ENCODE results near the gene CPPED1. TPM values are rescaled to one million over a fixed set of nuclear protein-coding genes. Genes with fewer than 3 reads are reported as not detected.
"Not testable (repeated sequence)": the region's sequence is repeated elsewhere in the genome, so short reads cannot be mapped to it uniquely, and the experiment has no call there.

Gene CPPED1
- total RNA-seq, 1 experiment from 2014 or later = 34.9 TPM

GRCh38 chr16:12766853-12767252, 36.8 kb downstream of the CPPED1 start:
- Histone ChIP-seq H3K9me3 (no peaks in the 10 kb centered on the region), H3K4me3 (ENCODE audit: low read depth, low read length) (no peak overlapping the region), H3K36me3 (ENCODE audit: control insufficient read depth, insufficient read depth, low read length) (no peaks in the 10 kb centered on the region; the same call in 1 of the 2 replicates), H3K27me3 (replicated peaks; ENCODE audit: control insufficient read depth, insufficient read depth, low read length) (no peaks in the 10 kb centered on the region), H3K4me1 (peaks cover 12% of the 10 kb centered on the region)
- no peak overlapping the region for H3K4me3 Mint-ChIP-seq (ENCODE audit: unreplicated experiment)
- H3K27ac Mint-ChIP-seq (ENCODE audit: unreplicated experiment) = no peak overlapping the region
- no peaks in the 10 kb centered on the region for H3K27me3 Mint-ChIP-seq (ENCODE audit: insufficient read depth, unreplicated experiment)
- no peak for DNase-seq
- TF ChIP-seq CTCF (IDR thresholded peaks at IDR 0.05; ENCODE audit: insufficient read depth in 1 of 2, low read depth in 1 of 2, low read length in 1 of 2, severe bottlenecking in 1 of 2, unreplicated experiment in 1 of 2) = no peak
- CTCF ChIA-PET = interaction anchor here (0.6 kb wide), 1 partner anchor 184 kb away, joined by 3 read pairs; no protein-coding TSS in a partner anchor
- H3K4me1 Mint-ChIP-seq (ENCODE audit: low read depth, unreplicated experiment) = no peaks in the 10 kb centered on the region
- BruUV-seq (replicated peaks) = no TSS peak
- intact Hi-C loops (cut with micrococcal nuclease; ENCODE audit: unreplicated experiment) = no loop called here
- H3K36me3 Mint-ChIP-seq (ENCODE audit: insufficient read depth, unreplicated experiment) = peaks cover 11% of the 10 kb centered on the region
- no peaks in the 10 kb centered on the region for H3K9me3 Mint-ChIP-seq (ENCODE audit: unreplicated experiment)
- POLR2A ChIA-PET = no interaction called here

- DNase-seq; intact Hi-C loops (cut with micrococcal nuclease; ENCODE audit: unreplicated experiment); H3K9me3 Mint-ChIP-seq (ENCODE audit: unreplicated experiment); BruUV-seq (replicated peaks); H3K27ac Mint-ChIP-seq (ENCODE audit: unreplicated experiment); POLR2A ChIA-PET; H3K9me3 ChIP-seq; H3K27me3 Mint-ChIP-seq (ENCODE audit: insufficient read depth, unreplicated experiment); H3K27me3 ChIP-seq (replicated peaks; ENCODE audit: control insufficient read depth, insufficient read depth, low read length); H3K36me3 ChIP-seq (ENCODE audit: control insufficient read depth, insufficient read depth, low read length); H3K4me3 ChIP-seq (ENCODE audit: low read depth, low read length); H3K4me1 Mint-ChIP-seq (ENCODE audit: low read depth, unreplicated experiment); H3K4me3 Mint-ChIP-seq (ENCODE audit: unreplicated experiment): not testable (repeated sequence)
- peaks cover 12% of the 10 kb centered on the region for H3K4me1 ChIP-seq
- CTCF ChIA-PET = interaction anchor here (0.6 kb wide), 1 partner anchor 183 kb away, joined by 3 read pairs; no protein-coding TSS in a partner anchor
- peaks cover 11% of the 10 kb centered on the region for H3K36me3 Mint-ChIP-seq (ENCODE audit: insufficient read depth, unreplicated experiment)
Observed at GRCh38 chr16:12766208-12766607, 37.5 kb downstream of the CPPED1 start.

GRCh38 chr16:12764813-12765488, 38.7 kb downstream of the CPPED1 start:
- no peak for TF ChIP-seq CTCF (IDR thresholded peaks at IDR 0.05; ENCODE audit: insufficient read depth in 1 of 2, low read depth in 1 of 2, low read length in 1 of 2, severe bottlenecking in 1 of 2, unreplicated experiment in 1 of 2)
- Histone ChIP-seq H3K9me3 (no peaks in the 10 kb centered on the region), H3K4me1 (peaks cover 12% of the 10 kb centered on the region), H3K27me3 (replicated peaks; ENCODE audit: control insufficient read depth, insufficient read depth, low read length) (no peaks in the 10 kb centered on the region), H3K4me3 (ENCODE audit: low read depth, low read length) (no peak overlapping the region), H3K36me3 (ENCODE audit: control insufficient read depth, insufficient read depth, low read length) (no peaks in the 10 kb centered on the region; the same call in 1 of the 2 replicates)
- Mint-ChIP-seq H3K4me3 (ENCODE audit: unreplicated experiment) (no peak overlapping the region), H3K27ac (ENCODE audit: unreplicated experiment) (no peak overlapping the region), H3K27me3 (ENCODE audit: insufficient read depth, unreplicated experiment) (no peaks in the 10 kb centered on the region), H3K36me3 (ENCODE audit: insufficient read depth, unreplicated experiment) (peaks cover 11% of the 10 kb centered on the region), H3K9me3 (ENCODE audit: unreplicated experiment) (no peaks in the 10 kb centered on the region), H3K4me1 (ENCODE audit: low read depth, unreplicated experiment) (no peaks in the 10 kb centered on the region)
- intact Hi-C loops (cut with micrococcal nuclease; ENCODE audit: unreplicated experiment) = no loop called here
- CTCF ChIA-PET = no interaction called here
- POLR2A ChIA-PET = no interaction called here
- BruUV-seq (replicated peaks) = no TSS peak
- DNase-seq = no peak
